GM19395 (cell line): Measurements from ENCODE around the gene SLC44A3.
A peak's percentile ranks its signal among the peaks of the same experiment; 100 is the strongest.
"Not testable (repeated sequence)": the region's sequence is repeated elsewhere in the genome, so short reads cannot be mapped to it uniquely, and the experiment has no call there.

Experiments used
- ATAC-seq: cut with Tn5 transposase; IDR thresholded peaks from one replicate; pipeline ENCODE4 v1.9.1; 2021; ENCODE audit warnings: mild to moderate bottlenecking, moderate library complexity; ENCODE audit not compliant: unreplicated experiment

The SLC44A3 gene

DNA sequence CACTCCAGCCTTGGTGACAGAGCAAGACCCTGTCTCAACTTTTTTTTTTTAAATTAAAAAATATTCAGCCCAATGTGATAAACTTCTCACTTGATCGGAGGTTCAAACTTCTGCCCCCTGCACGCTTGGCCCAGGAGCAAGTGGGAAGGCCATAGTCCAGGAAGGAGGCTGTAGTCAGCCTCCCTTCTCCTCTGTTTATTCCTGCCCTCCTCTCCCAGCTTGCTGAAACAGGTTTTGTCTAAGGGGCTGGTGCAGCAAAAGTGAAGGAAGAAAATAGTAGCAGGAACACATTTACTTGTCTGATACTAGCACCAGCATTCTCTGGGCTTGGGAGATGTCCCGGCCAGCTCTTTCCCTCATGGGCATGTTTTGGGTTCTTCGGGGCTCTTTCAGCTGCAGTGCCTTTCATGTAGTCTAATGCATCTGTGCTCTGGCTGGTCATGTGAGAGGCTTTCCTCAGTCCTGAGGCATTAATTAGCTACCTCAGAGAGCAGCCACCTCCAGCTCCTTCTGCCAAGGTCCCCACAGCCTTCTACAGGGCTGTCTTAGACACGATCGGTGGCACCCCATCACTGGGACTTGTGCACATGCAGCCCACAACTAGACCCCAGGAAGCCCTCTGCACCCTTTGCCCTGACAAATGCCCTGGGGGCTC is 12.9 kb downstream of the SLC44A3 start:
- ATAC-seq: no peak

DNA sequence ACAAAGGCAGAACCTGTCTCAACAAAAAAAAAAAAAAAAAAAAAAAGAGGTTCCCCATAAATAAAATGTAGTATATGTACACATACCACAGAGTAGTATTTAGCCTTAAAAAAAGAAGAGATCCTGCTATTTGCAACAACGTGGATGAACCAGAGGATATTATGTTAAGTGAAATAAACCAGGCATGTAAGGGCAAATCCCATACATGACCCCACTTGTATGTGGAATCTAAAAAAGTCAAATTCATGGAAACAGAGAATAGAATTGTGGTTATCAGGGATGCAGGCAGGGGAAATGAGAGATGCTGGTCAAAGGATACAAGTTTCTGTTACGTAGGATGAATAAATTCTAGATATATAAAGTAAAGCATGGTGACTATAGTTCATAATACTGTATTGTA is 16.7 kb downstream of the SLC44A3 start:
- ATAC-seq: no peak

DNA sequence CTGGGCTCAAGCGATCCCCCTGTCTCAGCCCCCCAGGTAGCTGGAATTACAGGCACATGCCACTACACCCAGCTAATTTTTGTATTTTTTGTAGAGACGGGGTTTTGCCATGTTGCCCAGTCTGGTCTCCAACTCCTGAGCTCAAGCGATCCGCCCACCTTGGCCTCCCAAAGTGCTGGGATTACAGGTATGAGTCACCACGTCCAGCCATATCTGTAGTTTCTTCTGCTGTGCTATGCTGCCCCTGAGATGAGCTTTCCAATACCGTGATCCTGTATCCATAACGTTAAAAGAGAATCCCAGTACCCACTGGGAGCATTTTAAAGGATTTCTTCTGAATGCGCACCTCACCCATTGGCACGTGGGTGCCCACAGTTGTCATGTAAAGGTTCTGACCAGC is 20.2 kb downstream of the SLC44A3 start:
- ATAC-seq: not testable (repeated sequence)

DNA sequence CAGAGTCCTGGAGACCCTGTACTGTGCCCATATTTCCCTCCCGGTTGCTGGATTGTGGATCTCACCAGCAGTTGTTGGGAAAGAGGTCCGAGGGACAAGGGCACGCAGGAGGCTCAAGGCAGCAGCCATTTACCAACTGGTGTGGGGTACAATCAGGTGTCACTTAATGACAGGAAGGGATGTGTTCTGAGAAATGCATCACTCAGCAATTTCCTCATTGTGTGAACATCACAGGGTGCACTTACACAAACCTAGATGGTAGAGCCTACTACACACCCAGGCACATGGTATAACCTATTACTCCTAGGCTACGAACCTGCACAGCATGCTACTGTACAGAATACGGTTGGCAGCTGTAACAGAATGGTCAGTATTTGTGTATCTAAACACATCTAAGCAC is 20.7 kb downstream of the SLC44A3 start:
- no peak for ATAC-seq

DNA sequence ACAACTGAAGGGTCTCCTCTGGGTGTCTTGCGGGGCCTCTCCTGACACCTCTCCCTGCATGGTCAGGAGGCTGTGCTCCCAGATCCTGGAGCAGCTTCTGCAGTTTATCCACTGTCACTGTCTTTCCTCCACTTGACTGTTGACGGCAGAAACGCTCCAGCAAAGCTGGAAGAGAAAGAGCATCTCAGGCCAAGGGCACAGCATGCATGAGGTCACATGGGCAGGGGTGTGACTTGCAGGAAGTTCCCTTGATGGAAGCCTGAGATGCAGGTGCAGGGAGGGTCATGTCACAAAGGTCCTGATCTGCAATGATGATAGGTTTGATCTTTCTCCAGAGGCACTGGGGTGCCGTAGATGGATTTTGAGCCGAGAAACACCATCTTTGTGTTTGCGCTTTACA is 23.3 kb downstream of the SLC44A3 start:
- ATAC-seq: no peak

DNA sequence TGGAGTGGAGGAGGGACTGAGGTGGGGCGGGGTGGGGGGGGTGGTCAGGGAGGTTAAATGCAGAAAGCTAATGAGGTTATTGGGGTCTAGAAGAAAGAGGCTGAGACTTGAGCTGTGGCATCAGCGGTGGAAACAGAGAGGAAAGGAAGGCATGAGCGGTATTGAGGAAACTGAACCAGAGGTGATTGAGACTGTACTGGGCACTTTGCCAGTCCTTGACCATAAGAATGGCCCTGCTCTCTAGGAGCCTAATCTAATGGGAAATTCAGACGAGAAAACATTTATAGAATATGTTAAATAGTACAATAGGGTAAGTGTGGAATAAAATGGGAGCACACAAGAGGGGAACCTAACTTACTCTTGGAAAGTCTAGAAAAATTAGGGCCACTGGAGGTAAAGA is 23.7 kb downstream of the SLC44A3 start:
- ATAC-seq: no peak

DNA sequence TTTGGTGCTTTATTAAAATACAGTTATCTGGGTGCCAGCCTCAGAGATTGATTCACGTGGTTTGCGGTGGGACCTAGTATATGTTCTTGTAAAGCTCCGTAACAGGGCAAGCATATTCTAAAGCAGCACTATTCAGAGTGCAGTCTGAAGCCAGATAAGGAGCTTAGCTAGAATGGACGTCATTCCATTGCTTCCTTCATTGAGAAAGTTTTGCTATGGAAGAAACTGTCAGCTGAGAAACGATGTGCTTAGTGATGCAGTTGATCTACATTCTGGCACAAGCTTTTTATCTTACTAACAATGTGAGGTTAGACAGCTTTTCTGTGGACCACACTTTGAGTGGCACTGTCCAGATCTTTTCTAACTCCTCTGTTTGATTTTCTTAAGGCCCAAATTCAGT is 26.2 kb downstream of the SLC44A3 start:
- ATAC-seq: no peak

DNA sequence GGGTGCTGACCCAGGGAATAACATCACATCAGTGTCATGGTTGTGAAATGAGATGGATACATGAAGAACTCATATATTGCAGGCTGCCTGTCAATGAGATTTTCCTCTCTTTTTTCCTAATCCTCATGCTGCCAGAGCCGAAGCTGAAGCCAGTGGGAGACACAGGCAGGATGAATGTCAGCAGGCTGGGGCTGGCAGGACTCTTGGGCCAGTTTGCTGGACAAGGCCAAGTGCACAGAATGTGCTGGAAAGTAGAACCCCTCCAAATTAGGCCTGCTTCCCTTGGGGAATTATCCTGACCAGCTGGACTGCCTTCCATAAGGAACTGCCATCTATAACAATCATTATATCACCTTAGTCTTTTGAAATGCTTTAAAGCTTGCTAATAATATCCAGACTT is 31.4 kb downstream of the SLC44A3 start:
- ATAC-seq: no peak

DNA sequence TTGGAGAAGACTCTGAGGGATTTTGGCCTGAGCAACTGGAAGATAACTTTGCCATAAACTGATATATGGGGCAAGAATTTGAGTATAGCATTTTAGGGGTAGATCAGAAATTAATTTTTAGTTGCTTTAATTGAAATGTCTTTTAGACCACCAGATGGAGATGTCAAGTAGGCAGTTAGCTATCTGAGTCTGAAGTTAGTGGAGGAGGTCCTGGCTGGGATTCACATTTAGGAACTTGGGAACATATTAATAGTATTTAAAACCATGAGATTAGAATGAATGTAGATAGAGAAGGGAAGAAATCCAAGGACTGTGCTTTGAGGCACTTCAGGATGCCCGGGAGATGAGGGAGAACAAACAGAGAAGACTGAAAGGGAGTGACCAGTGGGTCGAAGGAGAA is 32.6 kb downstream of the SLC44A3 start:
- ATAC-seq: no peak

DNA sequence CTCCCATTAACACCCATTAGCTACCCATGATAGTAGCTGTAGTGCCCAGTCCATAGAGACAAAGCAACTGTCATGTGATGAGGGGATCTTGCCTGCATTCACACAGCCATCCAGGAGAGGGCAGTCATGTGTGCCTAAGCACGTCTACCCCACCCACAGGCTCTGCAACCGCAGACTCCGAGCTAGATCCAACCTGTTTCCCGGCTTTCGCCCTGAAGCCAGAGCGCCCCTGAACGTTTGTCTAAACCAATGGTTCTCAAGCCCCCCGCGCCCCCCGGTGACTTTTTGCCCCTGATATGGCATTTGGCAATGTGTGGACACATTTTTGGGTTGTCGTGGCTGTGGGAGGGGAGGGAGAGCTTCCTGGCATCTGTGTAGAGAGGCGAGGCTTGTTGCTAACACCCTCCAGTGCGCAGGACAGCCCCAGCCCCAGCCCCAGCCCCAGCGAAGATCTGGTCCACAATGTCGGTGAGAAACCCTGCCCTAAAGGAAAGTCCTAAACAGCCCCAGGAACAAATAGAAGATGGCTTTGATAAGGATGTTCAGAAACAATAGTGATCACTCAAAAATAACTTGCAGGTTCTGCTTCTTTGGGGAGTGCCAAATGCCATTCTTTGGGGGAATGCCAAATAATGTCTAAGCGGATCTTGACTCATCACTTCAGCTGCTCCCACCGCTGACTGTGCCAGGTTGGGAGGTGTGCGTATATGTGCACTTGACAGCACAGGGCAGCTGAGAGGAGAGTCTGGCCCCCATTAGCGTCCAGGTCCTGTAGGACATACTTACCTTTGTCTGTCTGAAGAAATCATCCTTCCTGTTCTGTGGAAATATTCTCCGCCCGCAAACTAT is 34.5 kb downstream of the SLC44A3 start:
- peak; percentile 100 for ATAC-seq

DNA sequence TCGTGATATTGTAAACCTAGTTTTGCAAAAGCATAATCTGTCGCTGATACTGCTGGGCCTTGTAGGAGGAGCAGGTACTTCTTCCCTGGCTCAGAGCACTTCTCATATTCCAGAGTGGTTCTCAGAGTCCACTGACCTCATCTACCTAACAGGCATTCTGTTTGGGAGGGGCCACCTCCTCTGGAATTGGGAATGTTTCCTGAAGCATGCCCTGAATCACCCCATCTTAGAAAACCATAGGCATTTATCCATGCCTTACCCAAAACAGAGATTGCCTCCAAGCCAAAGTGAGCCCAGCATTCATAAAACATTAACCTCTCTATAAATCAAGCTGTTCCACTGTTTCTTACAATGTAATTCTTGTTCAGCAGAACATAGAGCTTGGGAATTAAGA is 35.1 kb downstream of the SLC44A3 start:
- ATAC-seq: no peak

DNA sequence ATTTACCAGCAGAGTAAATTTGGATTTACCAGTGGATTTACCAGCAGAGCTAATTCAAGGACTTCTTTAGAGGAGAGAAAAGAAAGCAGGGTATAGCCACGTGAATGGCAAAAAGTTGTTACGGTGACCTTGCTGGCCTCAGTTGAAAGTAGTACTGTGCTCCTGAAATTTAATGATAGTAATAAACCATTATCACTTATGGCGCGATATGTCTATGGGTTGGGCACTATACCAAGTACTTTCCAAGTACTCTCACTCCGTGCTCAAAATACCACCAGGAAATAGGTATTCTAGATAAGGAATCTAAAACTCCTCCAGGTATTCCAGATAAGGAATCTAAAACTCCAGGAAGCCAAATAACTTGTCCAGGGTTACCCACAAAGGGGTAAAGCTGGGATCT is 35.8 kb downstream of the SLC44A3 start:
- ATAC-seq: no peak

DNA sequence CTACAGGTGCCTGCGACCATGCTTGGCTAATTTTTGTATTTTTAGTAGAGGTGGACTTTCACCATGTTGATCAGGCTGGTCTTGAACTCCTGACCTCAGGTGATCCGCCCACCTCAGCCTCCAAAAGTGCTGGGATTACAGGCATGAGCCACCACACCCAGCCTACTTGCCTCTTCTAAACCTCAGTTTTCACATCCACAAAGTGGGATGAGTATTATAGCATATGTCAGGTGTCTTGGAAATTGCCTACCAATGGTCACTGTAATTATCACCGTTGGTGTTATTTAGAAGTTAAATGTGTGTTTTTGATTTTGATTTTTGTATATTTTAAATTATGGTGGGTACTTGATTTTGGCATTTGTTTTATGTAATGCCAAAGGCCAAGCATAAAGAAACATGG is 36.7 kb downstream of the SLC44A3 start:
- ATAC-seq: no peak

DNA sequence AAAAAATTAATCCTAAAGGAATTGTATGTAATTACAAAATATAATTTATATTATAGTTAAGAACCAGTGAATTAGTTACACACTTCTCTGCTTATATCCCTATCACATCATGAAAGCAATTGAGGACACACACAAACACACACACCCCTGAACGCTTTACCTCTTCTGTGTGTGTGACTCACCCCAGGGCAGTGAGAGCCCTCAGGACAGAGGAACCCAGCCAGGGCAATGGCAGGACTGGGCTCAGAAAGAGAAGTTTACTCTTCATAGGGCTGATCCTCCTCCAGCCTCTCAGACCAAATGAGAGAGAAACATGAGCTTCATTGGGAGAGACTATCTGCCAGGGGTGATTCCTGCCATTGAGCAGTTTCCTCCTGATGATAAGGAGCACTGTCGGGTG is 38.1 kb downstream of the SLC44A3 start:
- no peak for ATAC-seq

DNA sequence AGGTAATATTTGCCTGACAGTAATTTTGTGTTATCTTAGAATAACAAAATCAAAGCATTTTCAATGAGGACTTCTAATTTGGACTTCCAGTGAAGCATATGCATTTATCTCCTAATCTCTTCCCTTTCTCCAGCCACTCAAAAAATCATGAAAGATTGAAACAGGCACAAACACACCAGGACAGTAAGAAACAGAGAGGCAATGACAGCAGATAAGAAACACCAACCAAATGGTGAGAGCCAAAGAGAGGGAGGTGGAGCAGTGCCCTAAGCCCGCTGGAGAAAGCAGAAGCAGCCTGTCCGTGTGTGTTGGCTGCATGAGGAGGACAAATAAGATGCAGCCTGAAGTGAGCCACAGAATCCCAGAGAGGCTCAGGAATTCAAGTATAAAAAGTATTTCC is 39.0 kb downstream of the SLC44A3 start:
- ATAC-seq: no peak

DNA sequence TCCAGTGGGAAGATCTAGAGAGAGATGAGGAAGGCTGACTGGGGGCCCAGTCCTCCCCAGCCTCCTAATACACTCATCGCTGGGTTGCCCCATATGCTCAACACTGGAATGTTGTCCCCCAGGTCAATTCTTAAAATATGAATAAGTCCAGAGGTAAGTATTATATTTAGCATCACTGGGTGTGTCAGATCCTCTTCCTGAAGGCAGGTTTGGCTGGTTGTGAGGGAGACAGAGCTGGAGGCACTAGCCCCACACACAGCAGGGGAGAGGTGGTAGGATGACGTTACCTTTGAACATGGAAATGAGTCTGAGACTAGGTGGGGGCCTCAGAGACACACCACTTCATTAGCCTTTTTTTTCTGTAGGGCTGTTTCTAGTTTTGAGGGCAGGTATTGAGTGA is 42.6 kb downstream of the SLC44A3 start:
- ATAC-seq: no peak

DNA sequence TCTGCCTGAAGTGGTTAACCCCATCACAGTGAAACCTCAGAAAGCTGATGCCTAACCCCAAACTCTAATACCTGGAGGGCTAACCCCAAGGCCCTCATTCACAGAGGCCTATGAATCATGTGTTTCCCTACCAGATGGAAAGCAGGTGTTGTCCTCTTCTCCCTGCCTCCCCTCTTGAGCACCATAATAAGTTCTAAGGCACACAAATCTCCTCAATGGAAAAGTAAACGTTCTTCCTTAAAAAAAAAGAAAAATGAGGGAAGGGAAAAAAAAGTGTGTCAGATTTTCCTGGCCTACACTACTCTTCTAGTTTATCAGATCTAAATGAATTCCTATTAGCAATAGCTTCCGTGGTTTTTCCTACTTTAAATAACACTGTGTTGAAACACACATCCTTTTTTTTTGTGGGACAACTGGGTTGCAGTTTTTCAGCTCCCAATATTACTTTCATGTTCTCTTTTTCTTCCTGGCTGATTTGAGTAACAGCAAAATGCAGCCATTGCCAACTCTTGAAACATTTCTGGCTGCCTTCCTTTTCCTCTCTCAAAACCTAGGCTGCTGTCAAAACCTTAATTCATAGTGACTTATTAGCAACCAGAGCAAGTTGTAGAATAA is 43.2 kb downstream of the SLC44A3 start:
- no peak for ATAC-seq

DNA sequence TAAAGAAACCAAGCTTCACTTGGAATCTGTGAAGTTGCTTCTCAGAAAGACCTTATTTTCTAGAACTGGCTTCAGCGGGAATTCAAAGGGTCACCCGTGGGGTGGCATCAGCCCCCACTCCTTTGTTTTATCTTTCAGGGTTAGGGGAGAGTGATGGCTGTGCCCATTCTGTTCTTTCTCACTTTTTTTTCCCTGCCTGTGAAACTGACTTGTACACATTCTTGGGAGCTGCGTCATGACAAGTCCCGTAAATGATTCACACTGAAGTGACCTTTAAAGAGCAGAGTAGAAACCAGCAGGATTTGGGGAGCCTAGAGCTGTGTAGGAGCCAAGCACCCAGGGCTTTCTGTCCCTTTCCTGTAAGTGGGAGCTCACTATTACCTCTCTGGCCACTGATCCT is 43.8 kb downstream of the SLC44A3 start:
- ATAC-seq: no peak

DNA sequence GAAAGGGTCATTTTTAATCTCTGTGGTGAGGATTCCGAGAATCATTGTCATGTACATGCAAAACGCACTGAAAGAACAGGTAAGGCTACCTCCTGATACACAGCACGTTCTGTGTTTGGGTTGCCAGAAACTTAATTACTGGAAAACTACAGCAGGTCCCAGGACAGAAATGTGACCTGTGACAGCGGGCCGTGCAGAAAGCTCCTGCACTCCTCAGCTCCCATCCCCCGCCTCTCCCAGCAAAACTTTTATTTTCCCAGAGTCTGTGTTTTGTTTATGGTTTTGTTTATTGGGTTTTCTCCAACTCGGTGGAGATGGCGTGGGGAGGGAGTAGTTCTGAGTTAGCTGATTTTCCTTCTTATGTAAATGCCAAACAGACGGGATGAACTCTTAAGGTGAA is 44.7 kb downstream of the SLC44A3 start:
- no peak for ATAC-seq

DNA sequence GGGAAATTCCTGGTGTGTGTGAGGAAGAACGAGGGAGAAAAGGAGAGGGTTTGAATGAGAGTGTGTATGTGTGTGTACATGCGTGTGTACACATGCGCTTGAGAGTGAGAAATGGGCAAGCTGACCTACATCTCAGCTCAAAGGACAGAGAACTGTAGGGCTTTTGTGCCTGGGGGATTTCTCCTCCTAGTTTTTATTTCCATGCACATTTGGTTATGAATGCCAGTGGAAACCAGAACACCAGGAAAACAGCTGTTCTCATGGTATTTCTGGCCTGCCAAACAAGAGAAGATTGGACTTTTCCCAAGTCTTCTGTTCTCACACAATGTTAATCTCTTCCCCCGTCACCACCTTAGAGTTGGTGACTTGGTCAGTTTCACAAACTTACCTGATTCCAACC is 45.2 kb downstream of the SLC44A3 start:
- no peak for ATAC-seq

DNA sequence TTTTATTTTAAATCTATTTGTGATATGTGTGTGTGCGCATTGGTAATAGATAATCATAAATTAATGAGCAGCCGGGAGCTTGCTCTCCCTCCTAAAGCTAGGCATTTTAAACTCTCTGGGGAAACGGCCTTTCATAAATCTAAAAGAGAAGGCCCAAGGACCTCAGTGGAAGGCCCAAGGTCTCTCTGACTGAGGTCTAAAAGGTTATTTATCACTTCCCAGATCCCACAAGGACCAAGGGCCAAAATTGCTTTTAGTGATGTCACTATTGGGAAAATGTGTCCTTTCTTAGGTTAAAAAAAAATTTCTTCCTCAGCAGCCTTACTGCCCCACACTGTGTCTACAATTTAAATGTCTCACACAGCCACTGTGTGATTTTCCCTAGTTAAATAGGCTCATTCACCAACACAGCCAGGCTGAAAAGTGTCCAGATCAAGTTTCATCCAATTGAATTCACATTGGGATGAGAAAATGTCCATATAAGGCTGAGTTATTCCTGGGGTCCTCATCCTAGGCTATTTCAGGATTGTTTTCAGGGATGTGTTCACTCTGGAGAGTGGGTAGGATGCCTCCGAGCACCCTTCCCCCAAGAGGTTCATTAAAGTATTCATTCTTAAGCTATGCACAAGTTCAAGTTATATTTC is 46.1 kb downstream of the SLC44A3 start:
- ATAC-seq: no peak

DNA sequence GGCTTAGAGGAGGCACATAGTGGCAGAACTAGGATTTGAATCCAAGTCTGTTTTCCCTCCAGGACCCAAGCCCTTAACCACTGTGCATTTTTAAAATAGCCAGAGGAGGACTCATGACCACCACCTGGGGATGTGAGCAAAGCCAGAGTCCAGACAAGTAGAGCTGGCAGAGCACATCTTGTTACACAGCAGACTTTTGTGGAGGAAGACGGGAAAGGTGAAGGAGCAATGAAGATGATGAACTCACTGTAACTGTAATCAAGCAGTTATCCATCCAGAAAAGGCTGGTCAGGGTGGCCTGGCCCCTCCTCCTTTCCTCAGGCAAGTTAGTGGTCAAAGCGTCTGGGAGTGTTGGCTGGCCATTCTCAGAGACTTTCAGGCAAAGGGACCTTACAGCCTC is 50.9 kb downstream of the SLC44A3 start:
- ATAC-seq: no peak
